Mucosa of rectum (tissue), 2 donors: ENCODE measurements around the gene SLC14A1.

ENCODE experiments used
- H3K27ac ChIP-seq, 2 donors: one replicate each; pipeline ENCODE4 v1.7.0; 2013; ENCODE audit warnings: inconsistent platforms in 2 of 2, low read depth in 2 of 2, low read length in 2 of 2
- H3K27me3 ChIP-seq, 2 donors: one replicate each; pipeline ENCODE4 v1.7.0; 2013; ENCODE audit warnings: low read length in 2 of 2; ENCODE audit not compliant: control insufficient read depth in 2 of 2, insufficient read depth in 2 of 2
- H3K36me3 ChIP-seq, 2 donors: one replicate each; pipeline ENCODE4 v1.7.0; 2013; ENCODE audit warnings: low read length in 2 of 2; ENCODE audit not compliant: control insufficient read depth in 2 of 2, insufficient read depth in 2 of 2
- H3K4me1 ChIP-seq, 2 donors: one replicate each; pipeline ENCODE4 v1.7.0; 2013; ENCODE audit warnings: low read length in 2 of 2, mild to moderate bottlenecking in 1 of 2; ENCODE audit not compliant: control insufficient read depth in 2 of 2, insufficient read depth in 2 of 2
- H3K4me3 ChIP-seq, 2 donors: one replicate each; pipeline ENCODE4 v1.7.0; 2013; ENCODE audit warnings: low read length in 2 of 2
- H3K9ac ChIP-seq, 2 donors: one replicate each; pipeline ENCODE4 v1.7.0; 2013; ENCODE audit warnings: low read length in 2 of 2, low read depth in 1 of 2, mild to moderate bottlenecking in 1 of 2
- H3K9me3 ChIP-seq, 2 donors: one replicate each; pipeline ENCODE4 v1.7.0; 2013; ENCODE audit warnings: low read length in 2 of 2; ENCODE audit not compliant: control insufficient read depth in 2 of 2
- donor health status: healthy.
- donor health status: Normal muscosa, but diverticular disease.

The SLC14A1 gene

GRCh38 chr18:45723567-45724355 is at the start of gene SLC14A1:
Gene SLC14A1 (plus strand): TSS chr18:45724181. CDS start chr18:45730321, 6,140 bp downstream.
- H3K4me1 ChIP-seq: no peaks in the 10 kb centered on the region
- H3K9ac ChIP-seq: no peak within 1 kb of the TSS
- no peaks in the 10 kb centered on the region for H3K9me3 ChIP-seq
- no peak within 1 kb of the TSS for H3K4me3 ChIP-seq
- H3K27me3 ChIP-seq: peaks cover 2 to 4% of the 10 kb centered on the region in 2 donors
- no peaks in the 10 kb centered on the region for H3K36me3 ChIP-seq
- H3K27ac ChIP-seq: no peak within 1 kb of the TSS

- Histone ChIP-seq H3K36me3 (no peaks in the 10 kb centered on the region), H3K9ac (no peak overlapping the region), H3K27ac (no peak overlapping the region), H3K4me3 (no peak overlapping the region), H3K4me1 (no peaks in the 10 kb centered on the region), H3K9me3 (no peaks in the 10 kb centered on the region), H3K27me3 (no peaks in the 10 kb centered on the region)
Measured at GRCh38 chr18:45677276-45677807, 46.6 kb upstream of the SLC14A1 start.

- H3K4me3 ChIP-seq: no peak overlapping the region
Measured at GRCh38 chr18:45678441-45678840, 45.5 kb upstream of the SLC14A1 start.

GRCh38 chr18:45678850-45679249 is 45.1 kb upstream of the SLC14A1 start:
- H3K9ac ChIP-seq: no peak overlapping the region
- H3K9me3 ChIP-seq: no peaks in the 10 kb centered on the region
- H3K4me3 ChIP-seq: no peak overlapping the region
- H3K36me3 ChIP-seq: no peaks in the 10 kb centered on the region
- no peak overlapping the region for H3K27ac ChIP-seq
- no peaks in the 10 kb centered on the region for H3K27me3 ChIP-seq
- H3K4me1 ChIP-seq: no peaks in the 10 kb centered on the region

More at GRCh38 chr18:45678441-45678840, 45.5 kb upstream of the SLC14A1 start:
- H3K27me3 ChIP-seq: no peaks in the 10 kb centered on the region
- H3K9ac ChIP-seq: no peak overlapping the region
- no peaks in the 10 kb centered on the region for H3K9me3 ChIP-seq
- no peaks in the 10 kb centered on the region for H3K36me3 ChIP-seq
- no peak overlapping the region for H3K27ac ChIP-seq
- H3K4me1 ChIP-seq: no peaks in the 10 kb centered on the region

GRCh38 chr18:45680066-45680690 is 43.8 kb upstream of the SLC14A1 start:
- Histone ChIP-seq H3K27ac (no peak overlapping the region), H3K27me3 (no peaks in the 10 kb centered on the region), H3K9me3 (no peaks in the 10 kb centered on the region)

GRCh38 chr18:45682181-45682580 is 41.8 kb upstream of the SLC14A1 start:
- Histone ChIP-seq H3K4me3 (no peak overlapping the region), H3K4me1 (peaks cover 0 to 4% of the 10 kb centered on the region in 2 donors), H3K9me3 (no peaks in the 10 kb centered on the region), H3K9ac (no peak overlapping the region), H3K27ac (no peak overlapping the region), H3K36me3 (no peaks in the 10 kb centered on the region), H3K27me3 (no peaks in the 10 kb centered on the region)

More at GRCh38 chr18:45680066-45680690, 43.8 kb upstream of the SLC14A1 start:
- Histone ChIP-seq H3K9ac (no peak overlapping the region), H3K4me1 (no peaks in the 10 kb centered on the region), H3K4me3 (no peak overlapping the region), H3K36me3 (no peaks in the 10 kb centered on the region)

- H3K4me1 ChIP-seq: peaks cover 0 to 8% of the 10 kb centered on the region in 2 donors
Measured at GRCh38 chr18:45684341-45685115, 39.5 kb upstream of the SLC14A1 start.

GRCh38 chr18:45686891-45687611 is 36.9 kb upstream of the SLC14A1 start:
- Histone ChIP-seq H3K4me3 (peak overlapping the region; percentile 19 to 67), H3K27me3 (peaks cover 0 to 2% of the 10 kb centered on the region in 2 donors), H3K27ac (peak overlapping the region; percentile 56 to 86), H3K4me1 (peaks cover 0 to 8% of the 10 kb centered on the region in 2 donors), H3K36me3 (no peaks in the 10 kb centered on the region), H3K9me3 (no peaks in the 10 kb centered on the region), H3K9ac (no peak overlapping the region)

More at GRCh38 chr18:45684341-45685115, 39.5 kb upstream of the SLC14A1 start:
- no peaks in the 10 kb centered on the region for H3K27me3 ChIP-seq
- no peaks in the 10 kb centered on the region for H3K9me3 ChIP-seq
- no peaks in the 10 kb centered on the region for H3K36me3 ChIP-seq
- H3K4me3 ChIP-seq: no peak overlapping the region
- no peak overlapping the region for H3K9ac ChIP-seq
- H3K27ac ChIP-seq: no peak overlapping the region

- peak overlapping the region in 1 of 2 donors; percentile 19 for H3K4me3 ChIP-seq
- no peaks in the 10 kb centered on the region for H3K36me3 ChIP-seq
- H3K27me3 ChIP-seq: peaks cover 0 to 2% of the 10 kb centered on the region in 2 donors
- no peaks in the 10 kb centered on the region for H3K9me3 ChIP-seq
- H3K9ac ChIP-seq: no peak overlapping the region
- H3K4me1 ChIP-seq: peaks cover 0 to 8% of the 10 kb centered on the region in 2 donors
- peak overlapping the region; percentile 56 to 86 for H3K27ac ChIP-seq
Measured at GRCh38 chr18:45687621-45688020, 36.4 kb upstream of the SLC14A1 start.
